HEK293 (cell line): ENCODE data around the gene CORO1C.
A peak's percentile ranks its signal among the peaks of the same experiment; 100 is the strongest.

Experiments
- CTCF ChIA-PET: fragments of 350-600 bp; formaldehyde crosslinking; extraction: SDS; loops from one replicate; lab custom pipeline; 2021; ENCODE audit warnings: antibody characterized with exemption; lab: Yijun Ruan, JAX
- POLR2A ChIA-PET: fragments of 300-600 bp; formaldehyde crosslinking; extraction: SDS; loops from one replicate; lab custom pipeline; 2020; ENCODE audit warnings: antibody characterized with exemption, inconsistent platforms; lab: Yijun Ruan, JAX
- H3K27ac ChIP-seq: fragments of 200-500 bp; sonication (Bioruptor generic); 2 replicates; pipeline ENCODE4 v1.5.1; 2014; ENCODE audit warnings: low read depth, low read length, control low read depth, inconsistent platforms; ENCODE audit errors: extremely low read depth
- H3K36me3 ChIP-seq, 2 experiments: fragments of 200-500 bp in 1 of 2; sonication (Bioruptor generic) in 1 of 2; 1 replicate in 1 of 2; 2 replicates in 1 of 2; pipeline ENCODE4 v1.5.1; 2014 to 2017; ENCODE audit warnings: inconsistent platforms in 2 of 2, low read length in 2 of 2; ENCODE audit not compliant: control insufficient read depth in 2 of 2, insufficient read depth in 1 of 2
- H3K4me1 ChIP-seq: fragments of 200-500 bp; sonication (Bioruptor generic); 2 replicates; pipeline ENCODE4 v1.5.1; 2014; ENCODE audit warnings: mild to moderate bottlenecking, low read length, inconsistent platforms; ENCODE audit not compliant: control insufficient read depth, insufficient read depth
- H3K4me3 ChIP-seq: 2 replicates; pipeline ENCODE4 v1.5.1; 2011; ENCODE audit warnings: low read depth, mild to moderate bottlenecking, control low read depth, low read length, moderate library complexity
- H3K9me3 ChIP-seq: fragments of 200-500 bp; sonication (Bioruptor generic); 2 replicates; pipeline ENCODE4 v1.5.1; 2014; ENCODE audit warnings: low read depth, low read length, inconsistent platforms; ENCODE audit not compliant: control insufficient read depth, insufficient read depth
- CTCF ChIP-seq: fragments of 450-650 bp; formaldehyde crosslinking; IDR thresholded peaks from 2 replicates; pipeline ENCODE4 v1.5.1; 2016; ENCODE audit warnings: missing biosample characterization, missing genetic modification characterization
- FEZF1 ChIP-seq: fragments of 450-650 bp; formaldehyde crosslinking; IDR thresholded peaks from 2 replicates; pipeline ENCODE4 v1.5.1; 2016; ENCODE audit warnings: missing biosample characterization, missing genetic modification characterization
- IKZF3 ChIP-seq: fragments of 450-650 bp; IDR thresholded peaks from 2 replicates; pipeline ENCODE4 v1.5.0; 2018; ENCODE audit warnings: missing biosample characterization, mild to moderate bottlenecking, missing genetic modification characterization, moderate library complexity
- KLF8 ChIP-seq: fragments of 450-650 bp; formaldehyde crosslinking; IDR thresholded peaks from 2 replicates; pipeline ENCODE4 v1.5.1; 2016; ENCODE audit warnings: missing biosample characterization, missing genetic modification characterization
- PRDM1 ChIP-seq: fragments of 450-650 bp; formaldehyde crosslinking; IDR thresholded peaks from 2 replicates; pipeline ENCODE4; 2016; ENCODE audit warnings: missing biosample characterization, missing genetic modification characterization
- PRDM6 ChIP-seq: fragments of 450-650 bp; formaldehyde crosslinking; IDR thresholded peaks from 2 replicates; pipeline ENCODE4 v1.5.1; 2017; ENCODE audit warnings: missing biosample characterization, missing genetic modification characterization
- REPIN1 ChIP-seq: fragments of 450-650 bp; formaldehyde crosslinking; IDR thresholded peaks from 2 replicates; pipeline ENCODE4 v1.5.1; 2017; ENCODE audit warnings: missing biosample characterization, missing genetic modification characterization, low read depth
- SALL2 ChIP-seq: fragments of 450-650 bp; formaldehyde crosslinking; IDR thresholded peaks from 2 replicates; pipeline ENCODE4 v1.5.0; 2017; ENCODE audit warnings: missing biosample characterization, mild to moderate bottlenecking, missing genetic modification characterization, borderline replicate concordance
- SCRT2 ChIP-seq: fragments of 450-650 bp; formaldehyde crosslinking; IDR thresholded peaks from 2 replicates; pipeline ENCODE4 v1.5.1; 2016; ENCODE audit warnings: missing biosample characterization, missing genetic modification characterization
- SP2 ChIP-seq: fragments of 450-650 bp; formaldehyde crosslinking; IDR thresholded peaks from 2 replicates; pipeline ENCODE4 v1.5.1; 2016; ENCODE audit warnings: missing biosample characterization, missing genetic modification characterization
- ZBTB17 ChIP-seq: fragments of 450-650 bp; formaldehyde crosslinking; IDR thresholded peaks from 2 replicates; pipeline ENCODE4 v1.5.1; 2016; ENCODE audit warnings: missing biosample characterization, missing genetic modification characterization
- ZNF140 ChIP-seq: fragments of 450-650 bp; formaldehyde crosslinking; IDR thresholded peaks from 2 replicates; pipeline ENCODE4 v1.5.1; 2016; ENCODE audit warnings: missing biosample characterization, missing genetic modification characterization
- ZNF175 ChIP-seq: fragments of 450-650 bp; formaldehyde crosslinking; IDR thresholded peaks from 2 replicates; pipeline ENCODE4 v1.5.1; 2016; ENCODE audit warnings: missing biosample characterization, missing genetic modification characterization
- ZNF214 ChIP-seq: fragments of 450-650 bp; formaldehyde crosslinking; IDR thresholded peaks from 2 replicates; pipeline ENCODE4 v1.5.1; 2017; ENCODE audit warnings: missing biosample characterization, mild to moderate bottlenecking, missing genetic modification characterization, borderline replicate concordance
- ZNF239 ChIP-seq: fragments of 450-650 bp; formaldehyde crosslinking; IDR thresholded peaks from 2 replicates; pipeline ENCODE4 v1.5.1; 2016; ENCODE audit warnings: missing biosample characterization, missing genetic modification characterization
- ZNF274 ChIP-seq, 2 experiments: fragments of 200-500 bp in 1 of 2; fragments of 450-650 bp in 1 of 2; sonication (Bioruptor generic) in 1 of 2; formaldehyde crosslinking in 1 of 2; IDR thresholded peaks; 2 replicates each; pipeline versions ENCODE4 v1.5.1 to v1.6.1; 2014 to 2016; ENCODE audit warnings: borderline replicate concordance in 1 of 2, inconsistent platforms in 1 of 2, low read length in 1 of 2, missing biosample characterization in 1 of 2, missing genetic modification characterization in 1 of 2
- ZNF558 ChIP-seq: fragments of 450-650 bp; formaldehyde crosslinking; IDR thresholded peaks from 2 replicates; pipeline ENCODE4 v1.5.1; 2016; ENCODE audit warnings: missing biosample characterization, missing genetic modification characterization
- ZNF624 ChIP-seq: fragments of 450-650 bp; formaldehyde crosslinking; IDR thresholded peaks from 2 replicates; pipeline ENCODE4 v1.5.1; 2017; ENCODE audit warnings: missing biosample characterization, missing genetic modification characterization
- ZNF639 ChIP-seq: fragments of 450-650 bp; formaldehyde crosslinking; IDR thresholded peaks from 2 replicates; pipeline ENCODE4 v1.5.1; 2016; ENCODE audit warnings: missing biosample characterization, missing genetic modification characterization
- ZNF692 ChIP-seq: fragments of 450-650 bp; formaldehyde crosslinking; IDR thresholded peaks from 2 replicates; pipeline ENCODE4 v1.5.1; 2016; ENCODE audit warnings: missing biosample characterization, missing genetic modification characterization
- ZNF830 ChIP-seq: fragments of 450-650 bp; IDR thresholded peaks from 2 replicates; pipeline ENCODE4 v1.5.0; 2018; ENCODE audit warnings: missing biosample characterization, missing genetic modification characterization, low read depth, mild to moderate bottlenecking, moderate library complexity

CORO1C gene

GRCh38 chr12:108701779-108702441, 29.4 kb downstream of the CORO1C start:
- H3K4me3 ChIP-seq, result no peak overlapping the region
- peaks cover 14% of the 10 kb centered on the region for H3K4me1 ChIP-seq
- ChIA-PET CTCF (interaction anchor here (0.6 to 2.0 kb wide), 2 partner anchors 37 to 1766 kb away, joined by 4 to 13 read pairs; no protein-coding TSS in a partner anchor), POLR2A (interaction anchor here (0.5 to 1.8 kb wide), 3 partner anchors 16 to 43 kb away, joined by 4 to 17 read pairs (median 7); no protein-coding TSS in a partner anchor)
- H3K36me3 ChIP-seq, result peaks cover 0 to 28% of the 10 kb centered on the region in 2 experiments; a peak in 1 of 3 replicates
- peak overlapping the region; percentile 29; the same call in 1 of the 2 replicates for H3K27ac ChIP-seq
- TF ChIP-seq ZNF274 (IDR thresholded peaks at IDR 0.05; ENCODE audit: low read length) (no peak), ZNF274 (tag by site-specific recombination; IDR thresholded peaks at IDR 0.05; ENCODE audit: borderline replicate concordance) (no peak), PRDM1 (tag by site-specific recombination) (peak; percentile 63; the same call in 1 of the 2 replicates), ZBTB17 (tag by site-specific recombination) (no peak), PRDM6 (tag by site-specific recombination) (peak; percentile 66), CTCF (tag by site-specific recombination) (no peak), ZNF140 (tag by site-specific recombination) (no peak), FEZF1 (tag by site-specific recombination) (peak; percentile 77), ZNF214 (tag by site-specific recombination) (no peak), SALL2 (tag by site-specific recombination) (no peak), REPIN1 (tag by site-specific recombination) (no peak), ZNF639 (tag by site-specific recombination) (0 out of 2 replicates have a peak, but pooled peaks have one; percentile 14)
- H3K9me3 ChIP-seq, result no peaks in the 10 kb centered on the region

- Histone ChIP-seq H3K27ac (peak overlapping the region; percentile 29), H3K4me1 (peaks cover 14% of the 10 kb centered on the region), H3K36me3 (peaks cover 0 to 37% of the 10 kb centered on the region in 2 experiments; a peak in 1 of 3 replicates), H3K9me3 (no peaks in the 10 kb centered on the region), H3K4me3 (no peak overlapping the region)
- ChIA-PET CTCF (interaction anchor here (0.8 to 2.0 kb wide), 2 partner anchors 10 to 36 kb away, joined by 3 to 13 read pairs; no protein-coding TSS in a partner anchor), POLR2A (interaction anchor here (1.8 kb wide), 1 partner anchor 29 kb away, joined by 17 read pairs; no protein-coding TSS in a partner anchor)
- TF ChIP-seq IKZF3, result peak; percentile 63; the same call in 1 of the 2 replicates
- 0 out of 2 replicates have a peak, but pooled peaks have one; percentile 28 for TF ChIP-seq KLF8
- no peak for TF ChIP-seq SCRT2 (tag by site-specific recombination)
- no peak for TF ChIP-seq ZNF239 (tag by site-specific recombination)
- TF ChIP-seq ZNF558, result 0 out of 2 replicates have a peak, but pooled peaks have one; percentile 26
- no peak for TF ChIP-seq ZNF175 (tag by site-specific recombination)
- peak; percentile 51 for TF ChIP-seq FEZF1 (tag by site-specific recombination)
- TF ChIP-seq ZNF830 (tag by site-specific recombination), result no peak
- peak; percentile 37; the same call in 1 of the 2 replicates for TF ChIP-seq ZNF692 (tag by site-specific recombination)
- TF ChIP-seq SP2, result peak; percentile 62
- TF ChIP-seq ZNF624 (tag by site-specific recombination), result no peak
Observed at GRCh38 chr12:108700833-108701541, 30.3 kb downstream of the CORO1C start.
